PC-3 (cell line): ENCODE measurements around the gene AIMP1.

ENCODE experiments used
- EZH2phosphoT487 ChIP-seq: fragments of 300-600 bp; sonication (generic); IDR thresholded peaks from 2 replicates; pipeline ENCODE4 v1.6.1; 2018; ENCODE audit warnings: mild to moderate bottlenecking, antibody characterized with exemption, low read length, borderline replicate concordance
- TF ChIP-seq, protein P1 (sequence below): fragments of 300-600 bp; sonication (generic); conservative IDR thresholded peaks from 2 replicates; pipeline ENCODE4 v1.5.1; 2017; ENCODE audit warnings: antibody characterized with exemption, low read depth, mild to moderate bottlenecking, low read length

- TF ChIP-seq, protein P1, sequence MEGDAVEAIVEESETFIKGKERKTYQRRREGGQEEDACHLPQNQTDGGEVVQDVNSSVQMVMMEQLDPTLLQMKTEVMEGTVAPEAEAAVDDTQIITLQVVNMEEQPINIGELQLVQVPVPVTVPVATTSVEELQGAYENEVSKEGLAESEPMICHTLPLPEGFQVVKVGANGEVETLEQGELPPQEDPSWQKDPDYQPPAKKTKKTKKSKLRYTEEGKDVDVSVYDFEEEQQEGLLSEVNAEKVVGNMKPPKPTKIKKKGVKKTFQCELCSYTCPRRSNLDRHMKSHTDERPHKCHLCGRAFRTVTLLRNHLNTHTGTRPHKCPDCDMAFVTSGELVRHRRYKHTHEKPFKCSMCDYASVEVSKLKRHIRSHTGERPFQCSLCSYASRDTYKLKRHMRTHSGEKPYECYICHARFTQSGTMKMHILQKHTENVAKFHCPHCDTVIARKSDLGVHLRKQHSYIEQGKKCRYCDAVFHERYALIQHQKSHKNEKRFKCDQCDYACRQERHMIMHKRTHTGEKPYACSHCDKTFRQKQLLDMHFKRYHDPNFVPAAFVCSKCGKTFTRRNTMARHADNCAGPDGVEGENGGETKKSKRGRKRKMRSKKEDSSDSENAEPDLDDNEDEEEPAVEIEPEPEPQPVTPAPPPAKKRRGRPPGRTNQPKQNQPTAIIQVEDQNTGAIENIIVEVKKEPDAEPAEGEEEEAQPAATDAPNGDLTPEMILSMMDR: no peak
- no peak for TF ChIP-seq EZH2phosphoT487
Observed at GRCh38 chr4:106344647-106344970, 28.3 kb downstream of the AIMP1 start.
